ENCODE data around the gene TMEM147.

Gene TMEM147

DNA sequence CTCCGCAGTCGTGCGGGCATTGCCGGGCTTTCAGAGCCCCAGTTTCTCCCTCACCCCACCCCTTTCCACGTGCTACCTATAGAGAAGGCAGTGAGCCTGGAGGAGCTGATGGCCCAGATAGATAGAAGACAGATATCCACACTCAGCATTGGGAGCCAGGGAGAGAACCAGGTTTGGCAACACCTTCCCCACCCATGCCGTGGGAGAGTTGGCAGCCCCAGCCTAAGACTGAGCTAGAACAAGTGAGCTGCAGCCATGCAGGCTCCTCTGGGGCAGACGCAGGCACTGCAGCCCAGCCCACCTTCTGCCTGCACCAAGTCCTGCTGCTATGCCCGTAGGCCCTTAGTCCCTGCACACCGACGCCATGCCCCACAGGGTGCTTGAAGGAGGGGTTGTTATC, 44.8 kb upstream of the TMEM147 start (continued):
- TF ChIP-seq, protein P1, sequence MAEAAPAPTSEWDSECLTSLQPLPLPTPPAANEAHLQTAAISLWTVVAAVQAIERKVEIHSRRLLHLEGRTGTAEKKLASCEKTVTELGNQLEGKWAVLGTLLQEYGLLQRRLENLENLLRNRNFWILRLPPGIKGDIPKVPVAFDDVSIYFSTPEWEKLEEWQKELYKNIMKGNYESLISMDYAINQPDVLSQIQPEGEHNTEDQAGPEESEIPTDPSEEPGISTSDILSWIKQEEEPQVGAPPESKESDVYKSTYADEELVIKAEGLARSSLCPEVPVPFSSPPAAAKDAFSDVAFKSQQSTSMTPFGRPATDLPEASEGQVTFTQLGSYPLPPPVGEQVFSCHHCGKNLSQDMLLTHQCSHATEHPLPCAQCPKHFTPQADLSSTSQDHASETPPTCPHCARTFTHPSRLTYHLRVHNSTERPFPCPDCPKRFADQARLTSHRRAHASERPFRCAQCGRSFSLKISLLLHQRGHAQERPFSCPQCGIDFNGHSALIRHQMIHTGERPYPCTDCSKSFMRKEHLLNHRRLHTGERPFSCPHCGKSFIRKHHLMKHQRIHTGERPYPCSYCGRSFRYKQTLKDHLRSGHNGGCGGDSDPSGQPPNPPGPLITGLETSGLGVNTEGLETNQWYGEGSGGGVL (tag by site-specific recombination; IDR thresholded peaks at IDR 0.05) = no peak
- TF ChIP-seq ZNF776 (tag by site-specific recombination; IDR thresholded peaks at IDR 0.05; ENCODE audit: borderline replicate concordance) (no peak), ZNF350 (tag by site-specific recombination; IDR thresholded peaks at IDR 0.05) (no peak), MEIS1 (CRISPR knock-in tag; IDR thresholded peaks at IDR 0.05; ENCODE audit: borderline replicate concordance) (no peak), ZBTB20 (tag by site-specific recombination; IDR thresholded peaks at IDR 0.05) (no peak), SALL2 (tag by site-specific recombination; IDR thresholded peaks at IDR 0.05; ENCODE audit: borderline replicate concordance) (no peak), ZNF426 (tag by site-specific recombination; IDR thresholded peaks at IDR 0.05) (no peak)

GRCh38 chr19:35501684-35502083, 43.7 kb upstream of the TMEM147 start:
- CTCF ChIA-PET = interaction anchor here (1.2 to 9.8 kb wide), 3 partner anchors 7 to 149 kb away, joined by 8 to 176 read pairs (median 9); partner anchors contain the start of gene KRTDAP
- H3K4me3 ChIP-seq (ENCODE audit: low read depth, low read length) = no peak overlapping the region
- POLR2A ChIA-PET = no interaction called here
- peaks cover 11 to 58% of the 10 kb centered on the region in 2 experiments for H3K36me3 ChIP-seq (ENCODE audit: control insufficient read depth in 2 of 2, insufficient read depth in 1 of 2, low read length in 2 of 2)
- H3K27ac ChIP-seq (ENCODE audit: extremely low read depth, low read depth, low read length) = peak overlapping the region; percentile 18; the same call in 1 of the 2 replicates
- peaks cover 3% of the 10 kb centered on the region; the same call in 1 of the 2 replicates for H3K4me1 ChIP-seq (ENCODE audit: control insufficient read depth, insufficient read depth, low read length)
- H3K9me3 ChIP-seq (ENCODE audit: control insufficient read depth, insufficient read depth, low read depth, low read length) = no peaks in the 10 kb centered on the region
- TF ChIP-seq, protein P2, sequence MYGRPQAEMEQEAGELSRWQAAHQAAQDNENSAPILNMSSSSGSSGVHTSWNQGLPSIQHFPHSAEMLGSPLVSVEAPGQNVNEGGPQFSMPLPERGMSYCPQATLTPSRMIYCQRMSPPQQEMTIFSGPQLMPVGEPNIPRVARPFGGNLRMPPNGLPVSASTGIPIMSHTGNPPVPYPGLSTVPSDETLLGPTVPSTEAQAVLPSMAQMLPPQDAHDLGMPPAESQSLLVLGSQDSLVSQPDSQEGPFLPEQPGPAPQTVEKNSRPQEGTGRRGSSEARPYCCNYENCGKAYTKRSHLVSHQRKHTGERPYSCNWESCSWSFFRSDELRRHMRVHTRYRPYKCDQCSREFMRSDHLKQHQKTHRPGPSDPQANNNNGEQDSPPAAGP (tag by site-specific recombination; IDR thresholded peaks at IDR 0.05) = peak; percentile 90
- TF ChIP-seq ZFHX2 (tag by site-specific recombination; conservative IDR thresholded peaks at IDR 0.05) (peak; percentile 85), ZNF473 (tag by site-specific recombination; IDR thresholded peaks at IDR 0.05) (0 out of 2 replicates have a peak, but pooled peaks have one; percentile 51), ZIC2 (tag by site-specific recombination; IDR thresholded peaks at IDR 0.05) (peak; percentile 17; the same call in 1 of the 2 replicates), MYNN (tag by site-specific recombination; IDR thresholded peaks at IDR 0.05; ENCODE audit: borderline replicate concordance) (no peak), ZNF26 (tag by site-specific recombination; IDR thresholded peaks at IDR 0.05) (no peak), EGR2 (tag by site-specific recombination; IDR thresholded peaks at IDR 0.05; ENCODE audit: low read depth) (peak; percentile 87)

DNA sequence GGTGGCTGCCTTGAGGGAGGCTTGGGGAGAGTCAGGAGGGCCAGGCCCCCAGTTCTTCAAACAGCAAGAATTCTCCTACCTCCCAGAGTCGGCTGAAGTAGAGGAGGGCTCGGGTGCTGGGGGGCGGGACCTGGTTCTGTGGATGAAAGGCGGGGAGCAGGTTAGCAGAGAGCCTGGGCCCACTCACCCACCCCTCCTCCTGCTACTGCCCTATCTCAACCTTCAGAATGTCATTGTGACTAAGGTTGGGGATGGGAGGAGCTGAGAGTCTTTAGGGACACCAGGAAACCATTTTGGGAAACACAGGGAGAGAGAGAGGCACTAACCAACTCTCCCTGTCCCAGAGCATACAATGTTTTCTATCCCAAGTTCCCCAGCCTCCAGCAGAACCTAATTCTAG, 42.7 kb upstream of the TMEM147 start:
- no peak for TF ChIP-seq ZNF529 (tag by site-specific recombination; IDR thresholded peaks at IDR 0.05; ENCODE audit: insufficient replicate concordance)
- no peak for TF ChIP-seq ZNF10 (tag by site-specific recombination; IDR thresholded peaks at IDR 0.05)
- TF ChIP-seq ZNF341 (tag by site-specific recombination; IDR thresholded peaks at IDR 0.05; ENCODE audit: low read depth) = no peak
- no peak for TF ChIP-seq ZNF670 (tag by site-specific recombination; IDR thresholded peaks at IDR 0.05; ENCODE audit: low read depth)
- TF ChIP-seq, protein P2 (tag by site-specific recombination; IDR thresholded peaks at IDR 0.05) = 0 out of 2 replicates have a peak, but pooled peaks have one; percentile 32
- 0 out of 2 replicates have a peak, but pooled peaks have one; percentile 23 for TF ChIP-seq ZFP69B (tag by site-specific recombination; IDR thresholded peaks at IDR 0.05)
- no peak for TF ChIP-seq ZFP3 (tag by site-specific recombination; IDR thresholded peaks at IDR 0.05; ENCODE audit: low read depth)
- TF ChIP-seq, protein P3, sequence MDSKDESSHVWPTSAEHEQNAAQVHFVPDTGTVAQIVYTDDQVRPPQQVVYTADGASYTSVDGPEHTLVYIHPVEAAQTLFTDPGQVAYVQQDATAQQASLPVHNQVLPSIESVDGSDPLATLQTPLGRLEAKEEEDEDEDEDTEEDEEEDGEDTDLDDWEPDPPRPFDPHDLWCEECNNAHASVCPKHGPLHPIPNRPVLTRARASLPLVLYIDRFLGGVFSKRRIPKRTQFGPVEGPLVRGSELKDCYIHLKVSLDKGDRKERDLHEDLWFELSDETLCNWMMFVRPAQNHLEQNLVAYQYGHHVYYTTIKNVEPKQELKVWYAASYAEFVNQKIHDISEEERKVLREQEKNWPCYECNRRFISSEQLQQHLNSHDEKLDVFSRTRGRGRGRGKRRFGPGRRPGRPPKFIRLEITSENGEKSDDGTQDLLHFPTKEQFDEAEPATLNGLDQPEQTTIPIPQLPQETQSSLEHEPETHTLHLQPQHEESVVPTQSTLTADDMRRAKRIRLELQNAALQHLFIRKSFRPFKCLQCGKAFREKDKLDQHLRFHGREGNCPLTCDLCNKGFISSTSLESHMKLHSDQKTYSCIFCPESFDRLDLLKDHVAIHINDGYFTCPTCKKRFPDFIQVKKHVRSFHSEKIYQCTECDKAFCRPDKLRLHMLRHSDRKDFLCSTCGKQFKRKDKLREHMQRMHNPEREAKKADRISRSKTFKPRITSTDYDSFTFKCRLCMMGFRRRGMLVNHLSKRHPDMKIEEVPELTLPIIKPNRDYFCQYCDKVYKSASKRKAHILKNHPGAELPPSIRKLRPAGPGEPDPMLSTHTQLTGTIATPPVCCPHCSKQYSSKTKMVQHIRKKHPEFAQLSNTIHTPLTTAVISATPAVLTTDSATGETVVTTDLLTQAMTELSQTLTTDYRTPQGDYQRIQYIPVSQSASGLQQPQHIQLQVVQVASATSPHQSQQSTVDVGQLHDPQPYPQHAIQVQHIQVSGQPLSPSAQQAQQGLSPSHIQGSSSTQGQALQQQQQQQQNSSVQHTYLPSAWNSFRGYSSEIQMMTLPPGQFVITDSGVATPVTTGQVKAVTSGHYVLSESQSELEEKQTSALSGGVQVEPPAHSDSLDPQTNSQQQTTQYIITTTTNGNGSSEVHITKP (tag by site-specific recombination; IDR thresholded peaks at IDR 0.05) = no peak
- TF ChIP-seq ZNF184 (tag by site-specific recombination; IDR thresholded peaks at IDR 0.05) = no peak
- no peak for TF ChIP-seq ZNF146 (tag by site-specific recombination; IDR thresholded peaks at IDR 0.05)
- peak; percentile 56; the same call in 1 of the 2 replicates for TF ChIP-seq EGR2 (tag by site-specific recombination; IDR thresholded peaks at IDR 0.05; ENCODE audit: low read depth)
- Histone ChIP-seq H3K36me3 (ENCODE audit: control insufficient read depth in 2 of 2, insufficient read depth in 1 of 2, low read length in 2 of 2) (peaks cover 11 to 63% of the 10 kb centered on the region in 2 experiments), H3K27ac (ENCODE audit: extremely low read depth, low read depth, low read length) (no peak overlapping the region), H3K9me3 (ENCODE audit: control insufficient read depth, insufficient read depth, low read depth, low read length) (no peaks in the 10 kb centered on the region), H3K4me3 (ENCODE audit: low read depth, low read length) (no peak overlapping the region), H3K4me1 (ENCODE audit: control insufficient read depth, insufficient read depth, low read length) (peaks cover 3% of the 10 kb centered on the region; the same call in 1 of the 2 replicates)
- ChIA-PET CTCF (interaction anchor here (1.2 to 9.8 kb wide), 2 partner anchors 8 kb away, joined by 8 to 176 read pairs; partner anchors contain the start of gene KRTDAP), POLR2A (interaction anchor here (0.6 kb wide), 1 partner anchor 43 kb away, joined by 3 read pairs; no protein-coding TSS in a partner anchor)

Data from HEK293 (cell line).